GM21825 (cell line): Measurements from ENCODE around the gene KATNB1.
"Not testable (repeated sequence)": the region's sequence is repeated elsewhere in the genome, so short reads cannot be mapped to it uniquely, and the experiment has no call there.

Source experiments
- ATAC-seq: cut with Tn5 transposase; IDR thresholded peaks from one replicate; pipeline ENCODE4 v1.9.1; 2021; ENCODE audit warnings: mild to moderate bottlenecking, moderate library complexity; ENCODE audit not compliant: unreplicated experiment

Gene KATNB1

GRCh38 chr16:57741660-57742191 lies 6.2 kb downstream of the KATNB1 start:
- ATAC-seq, result no peak

- no peak for ATAC-seq
Observed at GRCh38 chr16:57742543-57742942, 7.0 kb downstream of the KATNB1 start.

GRCh38 chr16:57743458-57743857 lies 7.9 kb downstream of the KATNB1 start:
- ATAC-seq, result no peak

- ATAC-seq, result no peak
Observed at GRCh38 chr16:57743886-57744641, 8.5 kb downstream of the KATNB1 start.

- no peak for ATAC-seq
Observed at GRCh38 chr16:57744642-57744903, 9.0 kb downstream of the KATNB1 start.

- ATAC-seq, result no peak
Observed at GRCh38 chr16:57745768-57746167, 10.2 kb downstream of the KATNB1 start.

GRCh38 chr16:57746316-57746715 lies 10.7 kb downstream of the KATNB1 start:
- not testable (repeated sequence) for ATAC-seq

- no peak for ATAC-seq
Observed at GRCh38 chr16:57747091-57747490, 11.5 kb downstream of the KATNB1 start.

- ATAC-seq, result no peak
Observed at GRCh38 chr16:57747496-57747895, 11.9 kb downstream of the KATNB1 start.

GRCh38 chr16:57747996-57748395 lies 12.4 kb downstream of the KATNB1 start:
- no peak for ATAC-seq

GRCh38 chr16:57748596-57748995 lies 13.0 kb downstream of the KATNB1 start:
- no peak for ATAC-seq

- no peak for ATAC-seq
Observed at GRCh38 chr16:57749101-57749692, 13.6 kb downstream of the KATNB1 start.

- ATAC-seq, result no peak
Observed at GRCh38 chr16:57749856-57750452, 14.4 kb downstream of the KATNB1 start.

GRCh38 chr16:57750796-57751538 lies 15.4 kb downstream of the KATNB1 start:
- no peak for ATAC-seq

- no peak for ATAC-seq
Observed at GRCh38 chr16:57751539-57752202, 16.1 kb downstream of the KATNB1 start.

GRCh38 chr16:57752203-57752580 lies 16.6 kb downstream of the KATNB1 start:
- ATAC-seq, result no peak

- ATAC-seq, result no peak
Observed at GRCh38 chr16:57752581-57753447, 17.2 kb downstream of the KATNB1 start.

GRCh38 chr16:57753448-57754353 lies 18.1 kb downstream of the KATNB1 start:
- no peak for ATAC-seq
